ENCODE data around the gene VPS52.

Gene VPS52

GRCh38 chr6:33312361-33313104 is 40.9 kb upstream of the VPS52 start (continued):
- no peak for TF ChIP-seq PRDM4 (tag by site-specific recombination; IDR thresholded peaks at IDR 0.05)
- TF ChIP-seq ZNF473 (tag by site-specific recombination; IDR thresholded peaks at IDR 0.05): no peak
- TF ChIP-seq ZBTB21 (tag by site-specific recombination; IDR thresholded peaks at IDR 0.05): no peak
- peak; percentile 54; the same call in 1 of the 2 replicates for TF ChIP-seq SP3 (tag by site-specific recombination; IDR thresholded peaks at IDR 0.05)
- TF ChIP-seq ZNF704 (tag by site-specific recombination; IDR thresholded peaks at IDR 0.05): no peak
- TF ChIP-seq ZNF513 (tag by site-specific recombination; IDR thresholded peaks at IDR 0.05): no peak
- TF ChIP-seq ZBTB44 (tag by site-specific recombination; IDR thresholded peaks at IDR 0.05): no peak
- TF ChIP-seq ZSCAN23 (tag by site-specific recombination; IDR thresholded peaks at IDR 0.05): no peak
- TF ChIP-seq ZEB2 (tag by site-specific recombination; IDR thresholded peaks at IDR 0.05): no peak
- no peak for TF ChIP-seq ZNF529 (tag by site-specific recombination; IDR thresholded peaks at IDR 0.05; ENCODE audit: insufficient replicate concordance)
- TF ChIP-seq ZNF221 (tag by site-specific recombination; IDR thresholded peaks at IDR 0.05; ENCODE audit: borderline replicate concordance): no peak
- TF ChIP-seq ZNF362 (tag by site-specific recombination; IDR thresholded peaks at IDR 0.05): peak; percentile 87; the same call in 1 of the 2 replicates
- no peak for TF ChIP-seq BCL11A (tag by site-specific recombination; IDR thresholded peaks at IDR 0.05; ENCODE audit: low read depth)
- TF ChIP-seq ZNF248 (tag by site-specific recombination; IDR thresholded peaks at IDR 0.05): no peak
- TF ChIP-seq ZNF645 (tag by site-specific recombination; IDR thresholded peaks at IDR 0.05): no peak
- no peak for TF ChIP-seq ZNF223 (tag by site-specific recombination; IDR thresholded peaks at IDR 0.05)
- no peak for TF ChIP-seq FEZF1 (tag by site-specific recombination; IDR thresholded peaks at IDR 0.05)
- no peak for TF ChIP-seq ZNF670 (tag by site-specific recombination; IDR thresholded peaks at IDR 0.05; ENCODE audit: low read depth)
- peak; percentile 10; the same call in 1 of the 2 replicates for TF ChIP-seq KLF1 (tag by site-specific recombination; IDR thresholded peaks at IDR 0.05)
- TF ChIP-seq WT1 (tag by site-specific recombination; IDR thresholded peaks at IDR 0.05): no peak
- TF ChIP-seq PBX3 (CRISPR knock-in tag; IDR thresholded peaks at IDR 0.05): 0 out of 2 replicates have a peak, but pooled peaks have one; percentile 24
- TF ChIP-seq ZBTB20 (tag by site-specific recombination; IDR thresholded peaks at IDR 0.05): no peak
- no peak for TF ChIP-seq ZSCAN5A (tag by site-specific recombination; IDR thresholded peaks at IDR 0.05)
- TF ChIP-seq ZNF37A (tag by site-specific recombination; IDR thresholded peaks at IDR 0.05): no peak
- TF ChIP-seq ZNF404 (tag by site-specific recombination; IDR thresholded peaks at IDR 0.05): no peak
- no peak for TF ChIP-seq ZBTB48 (tag by site-specific recombination; IDR thresholded peaks at IDR 0.05)
- no peak for TF ChIP-seq GLI4 (tag by site-specific recombination; IDR thresholded peaks at IDR 0.05)
- no peak for TF ChIP-seq ZNF354C (tag by site-specific recombination; IDR thresholded peaks at IDR 0.05; ENCODE audit: borderline replicate concordance, low read depth)
- TF ChIP-seq SCRT2 (tag by site-specific recombination; IDR thresholded peaks at IDR 0.05): peak; percentile 98
